ENCODE data around the gene TBC1D8.

The TBC1D8 gene

GRCh38 chr2:101162561-101163330, 11.6 kb upstream of the TBC1D8 start:
- DNase-seq = no peak

GRCh38 chr2:101161658-101162057, 10.5 kb upstream of the TBC1D8 start:
- DNase-seq = no peak

DNA sequence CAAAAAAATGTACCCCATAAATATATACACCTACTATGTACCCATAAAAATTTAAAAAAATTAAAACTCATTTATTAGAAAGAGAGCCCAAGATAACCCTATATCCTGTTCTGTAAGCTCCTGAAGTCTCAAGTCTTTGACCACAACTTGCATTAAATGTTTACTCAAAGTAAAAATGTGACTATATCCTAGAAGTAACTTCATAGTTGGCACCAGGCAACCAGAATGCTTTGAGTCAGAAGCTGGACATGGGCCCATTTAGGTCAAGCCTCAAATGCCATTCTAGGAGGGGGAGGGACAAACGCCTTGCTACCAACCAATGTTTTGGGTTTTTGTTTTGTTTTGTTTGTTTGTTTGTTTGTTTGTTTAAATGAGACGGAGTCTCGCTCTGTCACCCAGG, 9.3 kb upstream of the TBC1D8 start:
- DNase-seq = no peak

DNA sequence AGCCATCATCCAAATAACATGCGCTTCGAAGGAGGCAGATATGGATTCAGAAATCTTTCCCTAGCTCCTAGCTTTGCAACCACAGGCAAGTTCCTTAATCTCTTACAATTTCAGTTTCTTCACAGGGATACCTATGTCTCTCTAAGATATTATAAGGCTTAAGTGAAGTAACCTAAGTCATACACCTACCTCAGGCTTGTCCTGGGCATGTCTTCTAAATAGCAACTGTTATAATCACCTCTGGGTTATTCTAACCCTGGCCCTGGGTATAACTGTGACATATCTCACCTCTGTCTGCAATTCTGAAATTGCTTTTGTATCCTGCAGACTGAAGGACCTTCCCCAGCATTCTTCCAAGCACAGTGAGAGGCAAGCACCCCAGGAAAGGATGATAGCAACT, 8.3 kb upstream of the TBC1D8 start:
- DNase-seq = no peak

DNA sequence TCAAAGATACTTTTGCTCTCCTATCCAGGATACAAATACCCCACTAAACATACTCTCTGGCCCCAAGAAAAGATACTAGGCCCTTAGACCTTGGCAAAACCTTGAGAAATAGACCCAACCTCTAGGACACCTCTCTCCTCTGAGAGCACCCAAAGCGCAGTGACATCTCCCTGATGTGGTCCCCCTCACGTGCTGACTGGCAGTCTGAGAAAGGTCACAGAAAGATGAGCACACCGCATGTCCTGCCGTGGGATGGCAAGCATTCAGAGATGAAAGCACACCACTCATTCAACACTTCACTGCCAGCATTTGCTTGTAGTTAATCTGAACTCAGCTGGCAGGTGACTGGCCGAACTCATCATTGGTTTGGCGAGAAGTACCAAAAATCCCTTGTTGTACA, 6.1 kb upstream of the TBC1D8 start:
- DNase-seq = no peak

DNA sequence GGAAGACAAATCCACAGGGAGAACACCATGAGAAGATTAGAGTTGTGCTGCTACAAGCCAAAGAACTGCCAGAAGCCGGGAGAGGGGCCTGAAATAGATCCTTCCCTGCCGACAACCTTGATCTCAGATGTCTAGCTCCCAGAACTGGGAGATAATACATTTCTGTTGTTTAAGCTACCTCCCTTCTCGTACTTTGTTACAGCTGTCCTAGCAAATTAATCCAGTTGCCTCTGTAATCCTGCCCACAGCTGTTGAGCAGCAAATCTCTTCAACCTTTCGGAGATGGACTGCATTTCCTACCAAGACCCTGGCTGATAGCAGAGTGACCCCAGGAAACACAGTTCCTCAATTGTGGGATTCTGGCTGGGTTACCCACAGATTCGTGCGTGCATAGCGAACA, 2.6 kb upstream of the TBC1D8 start:
- no peak for DNase-seq

GRCh38 chr2:101153077-101153707, 2.0 kb upstream of the TBC1D8 start:
- DNase-seq = no peak

GRCh38 chr2:101152272-101153076, 1.3 kb upstream of the TBC1D8 start:
- no peak for DNase-seq

- no peak for DNase-seq
These were observed 683 bp upstream of the TBC1D8 start for GRCh38 chr2:101151859-101152271.

- DNase-seq = no peak
These were observed 656 bp downstream of the TBC1D8 start for GRCh38 chr2:101150306-101151145.

DNA sequence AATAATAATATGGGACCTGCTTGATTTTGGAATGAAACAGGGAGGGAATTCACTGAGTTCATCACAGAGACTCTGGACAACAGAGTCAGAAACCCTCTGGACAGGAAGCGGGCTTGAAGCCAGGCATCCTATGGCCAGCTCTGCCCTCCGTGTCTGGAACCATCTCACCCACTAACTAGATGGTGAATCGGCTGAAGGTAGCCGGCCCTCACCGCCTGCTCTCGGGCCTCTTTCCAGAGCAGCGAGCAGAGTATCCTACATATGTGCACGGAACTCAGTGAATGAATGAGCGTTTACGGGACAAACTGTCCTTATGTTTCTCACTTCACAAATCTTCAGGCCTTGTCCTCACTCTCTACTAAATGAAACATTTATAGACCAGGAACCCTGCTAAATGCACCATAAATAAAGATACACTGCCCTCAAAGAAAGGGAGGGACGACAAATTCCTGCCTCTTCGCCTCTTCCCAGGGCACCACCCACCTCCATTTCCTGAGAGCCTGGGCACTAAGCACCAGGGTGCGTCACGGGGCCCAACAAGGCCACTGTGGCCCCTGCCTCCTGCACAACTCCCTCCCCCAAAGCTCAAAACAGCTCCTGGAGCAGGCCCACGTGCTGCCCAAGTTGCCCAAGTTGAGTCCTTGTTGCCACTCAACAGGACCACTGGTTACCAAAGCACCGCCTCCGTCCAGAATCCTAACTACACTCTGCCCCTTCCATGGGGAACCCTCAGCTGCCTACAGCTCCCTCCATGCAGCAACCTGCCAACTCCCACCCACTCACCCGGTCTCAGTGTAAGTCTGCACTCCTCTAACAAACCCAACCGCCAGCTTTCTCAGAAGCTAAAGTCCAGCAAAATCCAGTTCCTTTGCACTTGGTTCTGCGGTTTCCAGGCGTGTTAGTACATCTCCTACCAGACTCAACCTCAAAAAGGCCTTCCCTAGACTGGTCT, 1.7 kb downstream of the TBC1D8 start:
- DNase-seq = no peak

GRCh38 chr2:101148777-101149176, 2.4 kb downstream of the TBC1D8 start:
- no peak for DNase-seq

DNA sequence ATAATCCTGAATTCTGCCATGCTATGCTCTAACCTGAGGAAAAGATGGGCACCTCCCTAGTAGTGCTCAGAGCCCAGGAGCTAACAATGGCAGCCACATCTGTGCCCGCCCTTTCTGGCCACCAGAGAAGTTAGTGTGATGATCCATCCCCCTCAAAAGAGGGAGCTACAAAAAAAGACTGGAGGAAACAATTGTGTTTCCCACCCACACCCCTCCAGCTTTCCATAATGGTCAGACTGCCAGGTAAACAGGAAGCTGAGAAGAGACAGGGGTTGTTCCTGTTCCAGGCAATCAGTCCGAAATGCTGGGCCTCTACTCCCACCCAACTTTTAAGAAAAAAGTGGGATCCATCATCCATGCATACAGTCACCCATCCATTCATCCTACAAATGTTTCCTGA, 3.2 kb downstream of the TBC1D8 start:
- no peak for DNase-seq

GRCh38 chr2:101147062-101147461, 4.1 kb downstream of the TBC1D8 start:
- DNase-seq = no peak

- DNase-seq = no peak
These were observed 4.6 kb downstream of the TBC1D8 start for GRCh38 chr2:101146535-101146934.

DNA sequence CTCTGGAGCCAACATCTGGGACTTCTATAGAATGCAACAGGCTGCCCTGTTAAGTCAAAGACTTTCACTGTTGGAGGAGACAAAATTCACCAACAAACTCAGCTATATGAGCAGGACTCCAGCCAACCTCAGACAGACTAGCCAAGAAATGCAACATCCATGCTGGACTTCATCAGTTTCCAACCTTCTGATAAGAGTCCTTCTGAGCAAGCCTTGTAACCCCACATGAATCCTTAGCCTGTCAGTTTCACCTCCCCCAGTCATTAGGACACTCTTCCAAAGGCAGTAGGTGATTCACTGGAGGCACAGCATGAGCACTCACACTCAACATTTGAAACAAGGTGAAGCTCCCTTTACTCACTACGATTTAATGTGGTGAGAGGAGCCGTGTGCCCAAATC, 5.8 kb downstream of the TBC1D8 start:
- no peak for DNase-seq

DNA sequence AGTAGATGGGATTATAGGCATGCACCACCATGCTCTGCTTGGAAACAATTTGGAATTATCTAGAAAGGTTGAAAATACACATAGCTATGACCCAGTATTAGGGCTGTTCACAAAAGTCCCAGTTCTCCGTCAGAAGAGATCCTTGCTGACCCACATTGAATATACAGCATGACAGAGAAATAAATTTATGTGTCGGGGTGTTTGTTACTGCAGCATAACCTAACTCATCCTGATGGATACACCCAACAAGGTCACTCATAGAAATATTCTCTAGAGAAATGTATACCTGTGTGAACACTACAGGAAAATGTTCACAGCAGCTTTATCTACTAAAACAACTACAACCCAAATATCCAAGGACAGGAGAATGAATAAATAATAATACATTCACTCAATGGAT, 9.0 kb downstream of the TBC1D8 start:
- no peak for DNase-seq

DNA sequence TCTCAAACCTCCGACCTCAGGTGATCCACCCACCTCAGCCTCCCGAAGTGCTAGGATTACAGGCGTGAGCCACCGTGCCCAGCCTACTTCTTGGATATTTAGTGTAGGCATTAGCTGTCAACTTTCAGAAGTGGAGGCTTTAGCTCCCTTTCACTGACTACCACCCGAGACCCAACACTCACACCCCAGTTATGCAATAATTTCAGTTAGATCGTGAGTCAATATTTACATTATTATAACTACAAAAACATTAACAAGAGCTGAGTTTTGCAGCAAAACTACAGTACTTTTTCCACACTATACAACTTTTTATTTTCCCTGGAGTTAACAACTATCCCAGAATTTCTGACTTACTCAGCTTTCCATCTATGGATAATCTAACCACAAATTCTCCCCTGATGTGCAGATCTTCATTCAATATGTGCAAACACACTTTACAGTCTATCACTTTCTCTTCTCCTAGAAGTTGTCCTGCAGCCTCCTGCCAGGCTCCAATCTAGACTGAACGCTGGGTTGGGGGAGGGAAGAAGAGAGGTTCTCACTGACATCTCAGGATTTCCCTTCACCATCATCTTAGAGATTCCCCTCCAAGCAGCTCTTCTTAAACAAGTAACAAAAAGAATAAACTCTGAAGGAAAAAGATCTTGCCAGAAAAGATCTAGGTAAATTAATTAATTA, 10.1 kb downstream of the TBC1D8 start:
- no peak for DNase-seq

DNA sequence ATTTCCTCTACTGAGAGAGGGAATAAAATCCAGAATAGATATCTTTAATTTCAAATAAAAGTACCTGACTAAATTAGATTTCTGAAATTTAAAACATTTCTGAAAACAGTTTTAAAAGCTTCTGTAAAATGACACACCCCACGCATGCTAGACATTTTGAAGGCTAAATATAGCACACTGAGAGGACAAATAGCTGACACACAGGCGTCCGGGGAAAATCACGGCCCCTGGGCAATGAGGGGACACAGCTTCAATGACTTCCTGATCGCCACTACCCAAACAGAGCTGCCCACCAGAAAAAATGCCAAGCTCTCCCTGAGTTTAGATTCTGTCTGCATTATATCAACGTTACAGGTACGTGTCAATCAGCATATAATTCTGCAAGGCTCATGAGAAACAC, 10.9 kb downstream of the TBC1D8 start:
- DNase-seq = no peak

DNA sequence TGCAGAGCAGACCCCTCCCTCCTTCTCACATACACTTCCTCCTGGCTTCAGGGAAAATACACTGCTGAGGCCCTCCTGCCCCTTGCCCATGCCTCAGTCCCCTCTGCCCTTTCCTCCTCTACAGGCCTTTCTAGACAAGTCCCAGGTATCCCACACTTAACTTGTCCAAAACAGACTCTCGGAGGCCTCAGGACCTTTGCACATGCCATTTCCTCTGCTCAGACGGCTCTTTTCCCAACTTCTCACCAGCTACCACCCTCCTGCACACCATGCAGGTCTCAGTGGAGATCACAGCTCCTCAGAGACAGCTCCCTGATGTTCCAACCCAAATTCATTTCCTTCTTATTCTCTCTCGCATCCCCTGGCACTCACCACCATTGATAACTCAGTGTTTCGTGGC, 11.7 kb downstream of the TBC1D8 start:
- DNase-seq = no peak
